Activated CD4-positive, alpha-beta memory T cell treated with anti-CD3 and anti-CD28 coated beads for 36 hours (primary cell): Measurements from ENCODE around the gene SPCS1. TPM values are rescaled to one million over a fixed set of nuclear protein-coding genes. Genes with fewer than 3 reads are reported as not detected.

ENCODE experiments used
- CTCF ChIA-PET: fragments of 350-600 bp; sonication (Branson Sonifier 250); formaldehyde crosslinking; loops from one replicate; lab custom pipeline; 2021; ENCODE audit warnings: antibody characterized with exemption, inconsistent platforms; lab: Charles Lee
- POLR2A ChIA-PET: fragments of 350-600 bp; sonication (Branson Sonifier 250); formaldehyde crosslinking; loops from one replicate; lab custom pipeline; 2021; ENCODE audit warnings: antibody characterized with exemption; lab: Charles Lee
- DNase-seq: peaks from one replicate; pipeline ENCODE4 v3.0.0-alpha.2; 2020
- H3K27ac Mint-ChIP-seq: one replicate; pipeline ENCODE4 v1.8.0; 2021; ENCODE audit warnings: mixed read lengths
- H3K27me3 Mint-ChIP-seq: one replicate; pipeline ENCODE4 v1.8.0; 2021; ENCODE audit warnings: mixed read lengths
- H3K36me3 Mint-ChIP-seq: one replicate; pipeline ENCODE4 v1.8.0; 2021; ENCODE audit warnings: mixed read lengths
- H3K4me1 Mint-ChIP-seq: one replicate; pipeline ENCODE4 v1.8.0; 2021; ENCODE audit warnings: low read depth, mixed read lengths
- H3K4me3 Mint-ChIP-seq: one replicate; pipeline ENCODE4 v1.8.0; 2021; ENCODE audit warnings: mild to moderate bottlenecking, mixed read lengths
- H3K9me3 Mint-ChIP-seq: one replicate; pipeline ENCODE4 v1.8.0; 2021; ENCODE audit warnings: mixed read lengths
- intact Hi-C: fragments of 100-400 bp; cut with micrococcal nuclease; formaldehyde crosslinking; loops from one replicate; pipeline ENCODE4 v1.15.1; 2023
- total RNA-seq, 2 experiments: library from RNA; stranded (reverse); gene quantifications; one replicate each; pipeline ENCODE4 v1.2.3, GENCODE V29; 2021

SPCS1 gene
- total RNA-seq, 2 experiments from 2014 or later, result 132 TPM

DNA sequence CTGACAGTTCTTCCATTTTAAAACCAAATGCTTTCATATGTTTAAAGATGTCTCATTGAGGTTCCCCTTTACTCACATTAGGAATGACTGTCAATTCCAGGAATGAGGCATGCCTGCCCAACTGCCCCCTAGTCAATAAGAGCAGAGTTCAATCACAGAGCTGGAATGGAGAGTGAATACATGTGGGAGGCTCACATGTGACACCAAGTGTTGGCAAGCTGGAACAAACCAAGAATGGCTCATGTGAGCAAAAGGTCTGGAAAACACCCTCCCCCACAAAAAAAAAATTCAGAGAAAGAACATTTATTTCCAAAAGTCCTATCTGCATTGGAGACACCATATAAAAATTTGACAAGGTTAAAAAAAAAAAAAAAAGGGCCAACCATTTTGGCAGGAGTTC is 23.9 kb upstream of the SPCS1 start:
- intact Hi-C loops, result loop anchor here (1.0 to 10.0 kb wide), 3 partner anchors 11 to 363 kb away; partner anchors contain the start of genes SFMBT1 and STIMATE
- Mint-ChIP-seq H3K4me3 (peak overlapping the region; percentile 20), H3K9me3 (no peaks in the 10 kb centered on the region), H3K4me1 (peaks cover 62% of the 10 kb centered on the region), H3K27me3 (no peaks in the 10 kb centered on the region), H3K27ac (peak overlapping the region; percentile 83), H3K36me3 (peaks cover 46% of the 10 kb centered on the region)
- CTCF ChIA-PET, result interaction anchor here (0.6 to 1.9 kb wide), 4 partner anchors 10 to 211 kb away, joined by 3 to 12 read pairs (median 5); no protein-coding TSS in a partner anchor
- POLR2A ChIA-PET, result interaction anchor here (1.0 to 2.3 kb wide), 4 partner anchors 11 to 23 kb away, joined by 4 to 40 read pairs (median 6); partner anchors contain the start of gene GLT8D1
- peak; percentile 75 for DNase-seq

DNA sequence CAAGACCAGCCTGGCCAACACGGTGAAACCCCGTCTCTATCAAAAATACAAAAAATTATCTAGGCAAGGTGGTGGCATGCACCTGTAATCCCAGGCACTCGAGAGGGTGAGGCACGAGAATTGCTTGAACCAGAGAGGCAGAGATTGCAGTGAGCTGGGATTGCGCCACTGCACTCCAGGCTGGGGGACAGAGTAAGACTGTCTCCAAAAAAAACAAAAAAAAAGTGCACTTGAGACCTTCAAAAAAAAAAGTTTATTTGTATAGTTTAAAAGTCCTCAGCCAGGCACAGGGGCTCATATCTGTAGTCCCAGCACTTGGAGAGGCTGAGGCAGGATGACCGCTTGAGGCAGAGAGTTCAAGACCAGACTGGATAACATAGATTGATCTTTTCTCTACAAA is 22.3 kb upstream of the SPCS1 start:
- intact Hi-C loops, result loop anchor here (5.0 to 10.0 kb wide), 2 partner anchors 214 to 361 kb away; partner anchors contain the start of genes SFMBT1 and STIMATE
- no peaks in the 10 kb centered on the region for H3K27me3 Mint-ChIP-seq
- H3K4me1 Mint-ChIP-seq, result peaks cover 74% of the 10 kb centered on the region
- peak overlapping the region; percentile 42 for H3K27ac Mint-ChIP-seq
- peaks cover 51% of the 10 kb centered on the region for H3K36me3 Mint-ChIP-seq
- DNase-seq, result no peak
- CTCF ChIA-PET, result interaction anchor here (2.1 kb wide), 1 partner anchor 13 kb away, joined by 11 read pairs; no protein-coding TSS in a partner anchor
- no peaks in the 10 kb centered on the region for H3K9me3 Mint-ChIP-seq
- POLR2A ChIA-PET, result interaction anchor here (0.6 to 3.2 kb wide), 2 partner anchors 13 to 115 kb away, joined by 5 to 25 read pairs; no protein-coding TSS in a partner anchor
- H3K4me3 Mint-ChIP-seq, result peak overlapping the region; percentile 35

DNA sequence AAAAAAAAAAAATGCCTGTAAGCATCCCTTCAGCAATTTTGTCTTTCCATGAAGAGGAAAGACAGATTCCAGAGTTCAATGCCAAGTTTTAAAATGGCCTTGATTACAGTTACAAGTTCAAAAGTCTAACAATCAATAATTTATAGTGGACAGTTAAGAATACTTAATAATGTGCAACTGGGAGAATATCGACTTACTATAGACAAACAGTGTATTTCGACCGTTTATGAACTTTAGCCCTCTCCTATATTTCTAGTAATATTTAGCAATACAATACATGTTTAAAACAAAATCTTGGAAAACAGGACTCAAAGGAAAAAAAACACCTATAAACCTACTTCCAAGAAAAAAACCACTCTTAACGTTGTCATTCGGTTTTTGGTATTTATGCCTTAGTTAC is 21.7 kb upstream of the SPCS1 start:
- H3K27ac Mint-ChIP-seq, result peak overlapping the region; percentile 96
- no peaks in the 10 kb centered on the region for H3K9me3 Mint-ChIP-seq
- POLR2A ChIA-PET, result interaction anchor here (0.6 to 3.2 kb wide), 5 partner anchors 13 to 406 kb away, joined by 4 to 25 read pairs (median 5); partner anchors contain the start of genes GLT8D1, SPCS1, UQCC5 and WDR82
- CTCF ChIA-PET, result interaction anchor here (2.1 kb wide), 1 partner anchor 13 kb away, joined by 11 read pairs; no protein-coding TSS in a partner anchor
- no peaks in the 10 kb centered on the region for H3K27me3 Mint-ChIP-seq
- intact Hi-C loops, result loop anchor here (5.0 to 10.0 kb wide), 2 partner anchors 213 to 361 kb away; partner anchors contain the start of genes SFMBT1 and STIMATE
- peaks cover 74% of the 10 kb centered on the region for H3K4me1 Mint-ChIP-seq
- peak overlapping the region; percentile 85 for H3K4me3 Mint-ChIP-seq
- peaks cover 51% of the 10 kb centered on the region for H3K36me3 Mint-ChIP-seq
- DNase-seq, result no peak

DNA sequence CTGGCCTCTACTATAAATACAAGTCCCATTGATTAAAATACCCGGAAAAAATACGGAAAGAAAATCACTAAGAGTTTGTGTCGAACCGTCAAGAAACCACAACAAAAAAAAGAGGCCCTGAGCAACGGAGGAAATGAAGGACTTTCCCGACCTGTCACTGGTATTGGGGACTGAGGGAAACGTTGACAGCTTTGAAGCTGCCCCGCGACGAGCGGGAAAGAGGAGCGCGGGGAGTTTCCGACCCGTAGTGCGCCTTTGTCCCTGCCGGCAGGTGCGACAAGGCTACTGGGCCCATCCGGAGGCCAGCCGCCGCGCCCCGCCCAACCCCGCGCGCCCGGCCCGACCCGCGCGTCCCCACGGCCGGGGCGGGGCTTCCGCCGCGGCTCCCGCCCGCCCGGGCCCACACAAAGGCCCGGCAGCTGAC is 20.6 kb upstream of the SPCS1 start:
- H3K9me3 Mint-ChIP-seq, result no peaks in the 10 kb centered on the region
- CTCF ChIA-PET, result interaction anchor here (2.1 kb wide), 1 partner anchor 14 kb away, joined by 11 read pairs; no protein-coding TSS in a partner anchor
- H3K36me3 Mint-ChIP-seq, result peaks cover 54% of the 10 kb centered on the region
- peak overlapping the region; percentile 85 for H3K4me3 Mint-ChIP-seq
- H3K4me1 Mint-ChIP-seq, result peaks cover 73% of the 10 kb centered on the region
- peak overlapping the region; percentile 96 for H3K27ac Mint-ChIP-seq
- H3K27me3 Mint-ChIP-seq, result no peaks in the 10 kb centered on the region
- peak; percentile 92 for DNase-seq
- POLR2A ChIA-PET, result interaction anchor here (0.6 to 3.2 kb wide), 6 partner anchors 11 to 407 kb away, joined by 3 to 25 read pairs (median 4); partner anchors contain the start of genes GLT8D1, SFMBT1, SPCS1 and UQCC5
- intact Hi-C loops, result loop anchor here (1.0 to 10.0 kb wide), 4 partner anchors 21 to 360 kb away; partner anchors contain the start of genes NISCH, SFMBT1, SPCS1 and UQCC5

DNA sequence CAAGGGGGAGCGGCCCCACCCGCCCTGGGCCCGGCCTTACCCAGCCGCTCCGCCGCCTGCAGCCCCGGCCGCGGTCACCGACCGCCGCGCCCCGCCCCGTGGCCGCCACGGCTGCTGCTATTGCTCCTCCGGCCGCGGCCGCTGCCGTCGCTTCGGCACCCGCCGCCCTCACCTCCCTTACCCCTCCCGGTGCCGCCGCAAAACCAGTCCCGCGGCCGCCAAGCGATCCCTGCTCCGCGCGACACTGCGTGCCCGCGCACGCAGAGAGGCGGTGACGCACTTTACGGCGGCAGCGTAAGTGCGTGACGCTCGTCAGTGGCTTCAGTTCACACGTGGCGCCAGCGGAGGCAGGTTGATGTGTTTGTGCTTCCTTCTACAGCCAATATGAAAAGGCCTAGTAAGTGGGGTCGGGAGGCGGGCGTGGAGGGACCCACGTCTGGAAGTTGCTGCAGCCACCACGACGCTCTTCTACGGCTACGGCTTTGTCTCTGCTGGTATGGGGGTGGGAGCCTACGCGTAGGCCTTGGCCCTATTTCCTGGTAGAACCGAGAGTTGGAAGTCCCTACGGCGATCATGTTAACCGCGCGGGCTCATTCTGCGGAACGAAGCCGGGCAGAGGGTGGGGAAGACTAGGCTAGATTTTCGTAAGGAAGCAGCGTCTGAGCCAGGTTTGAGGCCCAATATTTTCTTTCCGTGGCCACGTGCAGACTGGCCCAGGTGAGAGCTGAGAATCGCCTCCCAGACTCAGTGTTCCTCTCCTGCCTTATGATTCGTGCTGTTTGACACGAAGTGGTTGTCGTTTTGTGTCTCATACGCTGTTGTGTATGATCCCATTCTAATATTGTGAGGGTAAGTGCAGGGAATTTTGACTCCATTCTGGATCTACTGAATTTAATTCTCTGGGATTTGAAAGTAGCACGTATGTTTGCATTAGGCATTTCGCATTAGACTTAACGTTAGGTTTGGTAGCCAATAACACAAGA is 19.9 kb upstream of the SPCS1 start, which contains the start of the genes GNL3 and PBRM1:
TSS of gene GNL3 (plus strand) at position 324 of the 983 bp plus-strand sequence. CDS start at position 385, 61 bp downstream.
TSS of gene PBRM1 (minus strand) at position 205 of the 983 bp plus-strand sequence.
- Mint-ChIP-seq H3K27ac (peak within 1 kb of the TSS; percentile 96), H3K4me1 (peaks cover 72% of the 10 kb centered on the region), H3K4me3 (peak within 1 kb of the TSS; percentile 91), H3K27me3 (no peaks in the 10 kb centered on the region), H3K9me3 (no peaks in the 10 kb centered on the region), H3K36me3 (peaks cover 60% of the 10 kb centered on the region)
- intact Hi-C loops, result loop anchor here (1.0 to 10.0 kb wide), 5 partner anchors 15 to 359 kb away; partner anchors contain the start of genes NISCH, SFMBT1, SPCS1 and UQCC5
- POLR2A ChIA-PET, result interaction anchor here (0.9 to 3.2 kb wide), 8 partner anchors 10 to 408 kb away, joined by 3 to 25 read pairs (median 4); partner anchors contain the start of genes GLT8D1, SPCS1, UQCC5 and WDR82
- peak; percentile 96 for DNase-seq
- CTCF ChIA-PET, result interaction anchor here (2.1 kb wide), 1 partner anchor 15 kb away, joined by 11 read pairs; no protein-coding TSS in a partner anchor

DNA sequence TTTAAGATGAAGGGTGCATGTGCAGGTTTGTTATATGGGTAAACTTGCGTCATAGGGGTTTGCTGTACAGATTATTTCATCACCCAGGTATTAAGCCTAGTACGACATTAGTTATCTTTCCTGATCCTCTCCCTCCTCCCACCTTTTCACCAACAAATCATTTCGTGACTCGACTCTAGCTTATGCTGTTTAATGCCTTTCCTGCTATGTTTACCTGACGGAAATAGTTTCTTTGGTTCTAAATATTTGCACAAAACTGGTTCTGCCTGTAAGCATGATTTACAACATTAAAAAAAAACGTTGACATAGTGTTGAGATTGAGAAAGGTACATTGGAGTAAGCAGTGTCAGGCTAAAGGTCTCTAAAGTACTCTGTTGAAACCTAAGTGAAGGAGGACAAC is 17.6 kb upstream of the SPCS1 start:
- CTCF ChIA-PET, result no interaction called here
- Mint-ChIP-seq H3K27ac (peak overlapping the region; percentile 91), H3K9me3 (no peaks in the 10 kb centered on the region), H3K4me1 (peaks cover 67% of the 10 kb centered on the region), H3K27me3 (no peaks in the 10 kb centered on the region), H3K36me3 (peaks cover 79% of the 10 kb centered on the region), H3K4me3 (peak overlapping the region; percentile 91)
- intact Hi-C loops, result loop anchor here (5.0 to 10.0 kb wide), 2 partner anchors 231 to 357 kb away; partner anchors contain the start of genes NISCH and SFMBT1
- DNase-seq, result no peak
- POLR2A ChIA-PET, result interaction anchor here (1.1 to 2.6 kb wide), 3 partner anchors 17 to 152 kb away, joined by 3 to 13 read pairs (median 6); partner anchors contain the start of gene UQCC5

DNA sequence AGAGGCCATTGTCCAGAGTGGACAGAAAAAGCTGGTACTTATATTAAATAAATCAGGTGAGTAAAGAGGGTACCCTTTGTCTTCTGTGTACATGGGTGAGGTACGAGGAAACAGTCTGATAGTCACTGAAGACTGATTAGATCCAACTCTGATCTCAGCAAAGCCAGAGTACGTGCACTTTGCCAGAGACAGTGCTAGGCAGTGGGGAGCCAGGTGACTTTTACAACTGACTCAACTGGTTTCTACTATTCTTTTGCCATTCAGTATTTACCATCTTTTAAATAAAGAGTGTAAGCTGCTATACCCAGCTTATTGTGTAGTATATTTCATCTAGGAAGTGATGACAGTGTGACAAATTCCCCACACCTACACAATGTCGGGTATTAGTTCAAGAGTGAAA is 16.8 kb upstream of the SPCS1 start:
- H3K36me3 Mint-ChIP-seq, result peaks cover 88% of the 10 kb centered on the region
- no peak for DNase-seq
- no peaks in the 10 kb centered on the region for H3K9me3 Mint-ChIP-seq
- ChIA-PET POLR2A (interaction anchor here (2.0 to 2.4 kb wide), 3 partner anchors 17 to 153 kb away, joined by 6 to 12 read pairs (median 8); partner anchors contain the start of genes GLT8D1, SPCS1 and UQCC5), CTCF (interaction anchor here (1.0 kb wide), 1 partner anchor 18 kb away, joined by 4 read pairs; no protein-coding TSS in a partner anchor)
- intact Hi-C loops, result loop anchor here (5.0 to 10.0 kb wide), 2 partner anchors 232 to 356 kb away; partner anchors contain the start of genes NISCH and SFMBT1
- H3K4me1 Mint-ChIP-seq, result peaks cover 68% of the 10 kb centered on the region
- peak overlapping the region; percentile 91 for H3K27ac Mint-ChIP-seq
- no peaks in the 10 kb centered on the region for H3K27me3 Mint-ChIP-seq
- H3K4me3 Mint-ChIP-seq, result peak overlapping the region; percentile 91

DNA sequence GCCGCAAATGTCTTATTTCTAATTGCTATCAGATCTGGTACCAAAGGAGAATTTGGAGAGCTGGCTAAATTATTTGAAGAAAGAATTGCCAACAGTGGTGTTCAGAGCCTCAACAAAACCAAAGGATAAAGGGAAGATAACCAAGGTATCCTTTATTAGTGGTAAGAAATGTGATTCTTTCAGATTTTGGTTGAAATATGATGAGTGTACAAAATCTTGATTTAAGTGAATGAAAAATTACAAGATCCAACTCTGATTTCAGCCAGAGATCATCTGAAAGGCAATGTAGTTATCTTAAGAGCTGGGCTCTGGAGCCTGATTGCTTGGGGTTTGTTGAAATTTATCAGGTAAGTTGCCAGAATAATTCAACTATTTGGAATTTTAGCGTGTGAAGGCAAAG is 15.3 kb upstream of the SPCS1 start:
- intact Hi-C loops, result no loop called here
- H3K27me3 Mint-ChIP-seq, result no peaks in the 10 kb centered on the region
- H3K4me3 Mint-ChIP-seq, result no peak overlapping the region
- POLR2A ChIA-PET, result interaction anchor here (2.1 to 2.4 kb wide), 2 partner anchors 15 to 19 kb away, joined by 8 to 12 read pairs; partner anchors contain the start of genes GLT8D1 and SPCS1
- H3K4me1 Mint-ChIP-seq, result peaks cover 74% of the 10 kb centered on the region
- peak overlapping the region; percentile 59 for H3K27ac Mint-ChIP-seq
- H3K36me3 Mint-ChIP-seq, result peaks cover 96% of the 10 kb centered on the region
- no peak for DNase-seq
- no peaks in the 10 kb centered on the region for H3K9me3 Mint-ChIP-seq
- CTCF ChIA-PET, result no interaction called here

DNA sequence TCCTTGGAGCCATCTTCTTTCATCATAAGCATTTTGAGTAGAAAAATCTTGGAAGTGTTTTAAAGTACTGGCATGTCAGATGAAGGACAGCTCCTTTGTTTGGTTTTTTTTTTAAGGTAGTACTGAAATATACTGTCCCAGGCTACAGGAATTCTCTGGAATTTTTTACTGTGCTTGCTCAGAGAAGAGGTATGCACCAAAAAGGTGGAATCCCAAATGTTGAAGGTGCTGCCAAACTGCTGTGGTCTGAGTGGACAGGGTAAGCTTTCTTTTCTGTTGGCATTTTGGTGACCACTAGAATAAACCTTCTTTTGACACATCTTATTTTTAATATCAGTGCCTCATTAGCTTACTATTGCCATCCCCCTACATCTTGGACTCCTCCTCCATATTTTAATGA is 12.8 kb upstream of the SPCS1 start:
- Mint-ChIP-seq H3K36me3 (peaks cover 87% of the 10 kb centered on the region), H3K4me1 (peaks cover 75% of the 10 kb centered on the region), H3K27me3 (no peaks in the 10 kb centered on the region), H3K4me3 (no peak overlapping the region), H3K9me3 (no peaks in the 10 kb centered on the region), H3K27ac (peak overlapping the region; percentile 47)
- ChIA-PET CTCF (no interaction called here), POLR2A (interaction anchor here (0.6 to 1.7 kb wide), 5 partner anchors 8 to 436 kb away, joined by 3 to 6 read pairs (median 3); partner anchors contain the start of genes GLT8D1 and SPCS1)
- intact Hi-C loops, result no loop called here
- DNase-seq, result no peak

DNA sequence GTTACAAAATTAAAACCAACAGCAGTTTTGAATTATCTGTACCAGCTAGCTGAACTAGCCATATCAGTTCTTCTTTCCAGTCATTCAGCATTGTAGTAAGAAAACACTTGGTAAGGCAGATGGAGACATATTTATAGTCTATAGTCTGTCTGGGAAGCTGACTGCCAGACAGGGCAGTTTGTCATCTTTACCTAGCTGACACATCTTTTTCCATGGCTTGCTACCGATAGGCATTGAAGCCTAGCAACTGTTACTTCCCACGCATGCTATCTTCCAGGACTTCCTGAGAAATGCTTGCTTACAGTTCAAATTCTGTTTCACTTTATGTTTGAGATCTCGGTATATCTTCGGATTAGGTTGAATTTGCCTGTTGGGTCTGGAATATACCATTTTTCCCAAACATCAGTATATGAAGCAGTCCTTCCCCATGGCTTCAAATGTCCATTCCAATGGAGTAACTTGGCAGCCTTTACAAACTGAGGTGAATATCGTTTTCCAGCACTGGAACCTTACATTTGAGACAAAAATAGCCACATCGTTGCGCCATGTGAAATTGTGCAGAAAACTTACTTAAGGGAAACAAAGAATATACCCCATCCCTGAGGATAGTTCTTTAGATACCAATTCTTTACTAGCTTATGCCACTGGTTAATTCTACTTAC is 11.2 kb upstream of the SPCS1 start:
- Mint-ChIP-seq H3K27me3 (no peaks in the 10 kb centered on the region), H3K4me1 (peaks cover 60% of the 10 kb centered on the region), H3K36me3 (peaks cover 71% of the 10 kb centered on the region), H3K9me3 (no peaks in the 10 kb centered on the region), H3K4me3 (no peak overlapping the region), H3K27ac (peak overlapping the region; percentile 47)
- ChIA-PET CTCF (interaction anchor here (1.5 kb wide), 1 partner anchor 150 kb away, joined by 3 read pairs; no protein-coding TSS in a partner anchor), POLR2A (interaction anchor here (0.6 to 4.1 kb wide), 3 partner anchors 11 to 375 kb away, joined by 3 to 14 read pairs (median 5); partner anchors contain the start of genes GLT8D1 and SPCS1)
- no peak for DNase-seq
- intact Hi-C loops, result no loop called here
